ENCODE measurements around the gene GPS1.

DNA sequence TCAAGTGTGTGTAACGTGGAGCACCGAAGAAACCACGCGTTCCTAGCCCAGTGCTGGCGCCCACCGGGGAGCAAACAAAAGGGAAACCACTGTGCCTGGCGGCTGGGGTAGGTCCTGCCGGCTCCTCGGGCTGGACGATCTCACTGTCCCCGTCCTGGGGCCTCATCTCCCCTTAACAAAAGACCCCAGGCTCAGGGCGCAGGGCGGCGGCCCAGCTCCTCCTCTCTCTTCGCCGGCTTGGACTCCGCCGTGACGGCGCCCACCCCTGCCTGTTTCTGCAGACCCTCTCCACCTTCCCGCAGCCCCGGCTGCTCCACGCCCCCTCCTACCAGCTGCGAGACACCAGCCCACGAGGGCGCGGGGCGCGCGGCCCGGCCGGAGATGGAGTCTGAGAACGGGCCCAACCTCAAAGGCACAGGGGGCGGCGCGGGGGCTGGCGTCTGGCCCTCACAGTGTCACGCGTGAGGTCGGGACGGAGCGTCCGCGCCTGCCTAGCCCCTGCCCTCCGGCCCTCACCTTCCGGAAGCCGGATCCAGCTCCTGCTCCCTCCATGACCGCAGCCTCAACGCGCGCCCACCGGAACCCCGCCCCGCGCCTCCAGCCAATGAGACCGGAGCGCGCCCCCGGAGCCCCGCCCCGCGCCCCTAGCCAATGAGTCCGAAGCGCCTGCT is 29.3 kb upstream of the GPS1 start, which contains the start of gene CENPX:
- TF ChIP-seq ZNF551 (CRISPR knock-in tag; IDR thresholded peaks at IDR 0.05) (no peak), ZKSCAN1 (IDR thresholded peaks at IDR 0.05; ENCODE audit: low read depth, low read length) (no peak), ZNF431 (CRISPR knock-in tag; IDR thresholded peaks at IDR 0.05) (no peak), CREB1 (IDR thresholded peaks at IDR 0.05) (no peak), CREB1 (CRISPR knock-in tag; IDR thresholded peaks at IDR 0.05) (no peak), ZKSCAN3 (CRISPR knock-in tag; IDR thresholded peaks at IDR 0.05) (no peak), TOE1 (IDR thresholded peaks at IDR 0.05; ENCODE audit: borderline replicate concordance) (no peak), TOE1 (CRISPR knock-in tag; IDR thresholded peaks at IDR 0.05; ENCODE audit: borderline replicate concordance, low read depth) (no peak), POLR2A (conservative IDR thresholded peaks at IDR 0.05) (peak; percentile 82)
- TF ChIP-seq, protein P1, sequence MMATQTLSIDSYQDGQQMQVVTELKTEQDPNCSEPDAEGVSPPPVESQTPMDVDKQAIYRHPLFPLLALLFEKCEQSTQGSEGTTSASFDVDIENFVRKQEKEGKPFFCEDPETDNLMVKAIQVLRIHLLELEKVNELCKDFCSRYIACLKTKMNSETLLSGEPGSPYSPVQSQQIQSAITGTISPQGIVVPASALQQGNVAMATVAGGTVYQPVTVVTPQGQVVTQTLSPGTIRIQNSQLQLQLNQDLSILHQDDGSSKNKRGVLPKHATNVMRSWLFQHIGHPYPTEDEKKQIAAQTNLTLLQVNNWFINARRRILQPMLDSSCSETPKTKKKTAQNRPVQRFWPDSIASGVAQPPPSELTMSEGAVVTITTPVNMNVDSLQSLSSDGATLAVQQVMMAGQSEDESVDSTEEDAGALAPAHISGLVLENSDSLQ (IDR thresholded peaks at IDR 0.05), result no peak
- TF ChIP-seq, protein P2, sequence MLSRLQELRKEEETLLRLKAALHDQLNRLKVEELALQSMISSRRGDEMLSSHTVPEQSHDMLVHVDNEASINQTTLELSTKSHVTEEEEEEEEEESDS (CRISPR knock-in tag; IDR thresholded peaks at IDR 0.05), result no peak
- TF ChIP-seq, protein P3, sequence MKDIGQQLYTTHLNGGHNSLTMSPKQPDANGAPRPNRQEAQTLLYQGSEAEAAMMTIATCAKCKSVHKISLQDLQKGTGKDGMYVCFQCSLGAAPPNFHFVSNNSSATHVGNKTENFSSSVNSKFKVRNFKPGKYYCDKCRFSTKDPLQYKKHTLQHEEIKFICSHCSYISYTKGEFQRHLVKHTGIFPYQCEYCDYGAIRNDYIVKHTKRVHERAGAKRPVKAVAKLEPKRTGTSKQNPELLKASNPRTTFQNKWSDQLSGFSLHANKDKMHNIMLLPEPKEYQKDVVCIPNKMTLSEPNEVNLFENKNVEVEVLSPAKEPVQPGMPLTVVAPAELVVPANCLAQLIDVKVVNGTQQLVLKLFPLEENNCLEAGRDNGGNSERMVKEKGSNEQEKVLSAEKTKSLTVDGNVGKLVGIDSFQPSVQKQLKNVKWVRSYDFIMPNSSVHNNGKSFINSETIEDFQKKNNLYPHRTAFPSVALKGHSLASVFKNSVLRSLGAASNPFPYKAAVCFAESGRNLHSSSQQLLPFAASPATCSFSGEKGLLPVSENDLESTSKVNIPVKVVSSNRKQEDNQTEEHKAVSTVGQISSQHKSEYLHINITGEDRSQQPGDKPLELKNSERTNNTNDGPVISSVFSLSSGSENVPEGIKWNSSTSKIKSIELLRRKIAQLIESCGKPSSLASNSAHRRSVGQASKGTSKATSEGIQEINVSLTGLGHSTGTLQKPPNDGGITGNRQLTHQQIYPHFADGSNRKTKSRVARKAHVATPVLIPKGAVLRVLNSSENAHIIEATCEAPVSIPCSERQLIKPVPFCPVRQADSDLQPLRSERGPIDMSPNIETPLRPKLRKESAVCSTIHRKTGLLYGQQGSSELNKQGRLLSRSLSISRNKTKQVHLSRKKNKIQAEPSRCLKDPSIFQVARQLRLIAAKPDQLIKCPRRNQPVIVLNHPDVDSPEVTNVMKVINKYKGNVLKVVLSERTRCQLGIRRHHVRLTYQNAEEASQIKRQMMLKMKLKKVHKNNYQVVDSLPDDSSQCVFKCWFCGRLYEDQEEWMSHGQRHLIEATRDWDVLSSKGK (CRISPR knock-in tag; IDR thresholded peaks at IDR 0.05), result no peak

All from K562 (cell line).